ENCODE results near the gene MAP4K4. TPM values are rescaled to one million over a fixed set of nuclear protein-coding genes. Genes with fewer than 3 reads are reported as not detected.

The MAP4K4 gene
- total and polyA plus RNA-seq, 2 experiments from 2014 or later = 61.6 to 131 TPM

GRCh38 chr2:101734505-101735165 is 37.1 kb downstream of the MAP4K4 start:
- no peak for DNase-seq (ENCODE audit: low read depth in 1 of 2, low spot score in 1 of 2)
- Histone ChIP-seq H3K36me3 (no peaks in the 10 kb centered on the region), H3K4me3 (no peak overlapping the region), H3K9me3 (ENCODE audit: low read depth) (no peaks in the 10 kb centered on the region), H3K27me3 (no peaks in the 10 kb centered on the region), H3K4me1 (ENCODE audit: low read depth) (peaks cover 41% of the 10 kb centered on the region), H3K27ac (peak overlapping the region; percentile 17)
- TF ChIP-seq, protein P1, sequence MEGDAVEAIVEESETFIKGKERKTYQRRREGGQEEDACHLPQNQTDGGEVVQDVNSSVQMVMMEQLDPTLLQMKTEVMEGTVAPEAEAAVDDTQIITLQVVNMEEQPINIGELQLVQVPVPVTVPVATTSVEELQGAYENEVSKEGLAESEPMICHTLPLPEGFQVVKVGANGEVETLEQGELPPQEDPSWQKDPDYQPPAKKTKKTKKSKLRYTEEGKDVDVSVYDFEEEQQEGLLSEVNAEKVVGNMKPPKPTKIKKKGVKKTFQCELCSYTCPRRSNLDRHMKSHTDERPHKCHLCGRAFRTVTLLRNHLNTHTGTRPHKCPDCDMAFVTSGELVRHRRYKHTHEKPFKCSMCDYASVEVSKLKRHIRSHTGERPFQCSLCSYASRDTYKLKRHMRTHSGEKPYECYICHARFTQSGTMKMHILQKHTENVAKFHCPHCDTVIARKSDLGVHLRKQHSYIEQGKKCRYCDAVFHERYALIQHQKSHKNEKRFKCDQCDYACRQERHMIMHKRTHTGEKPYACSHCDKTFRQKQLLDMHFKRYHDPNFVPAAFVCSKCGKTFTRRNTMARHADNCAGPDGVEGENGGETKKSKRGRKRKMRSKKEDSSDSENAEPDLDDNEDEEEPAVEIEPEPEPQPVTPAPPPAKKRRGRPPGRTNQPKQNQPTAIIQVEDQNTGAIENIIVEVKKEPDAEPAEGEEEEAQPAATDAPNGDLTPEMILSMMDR (IDR thresholded peaks at IDR 0.05; ENCODE audit: low read depth, low read length) = no peak

DNA sequence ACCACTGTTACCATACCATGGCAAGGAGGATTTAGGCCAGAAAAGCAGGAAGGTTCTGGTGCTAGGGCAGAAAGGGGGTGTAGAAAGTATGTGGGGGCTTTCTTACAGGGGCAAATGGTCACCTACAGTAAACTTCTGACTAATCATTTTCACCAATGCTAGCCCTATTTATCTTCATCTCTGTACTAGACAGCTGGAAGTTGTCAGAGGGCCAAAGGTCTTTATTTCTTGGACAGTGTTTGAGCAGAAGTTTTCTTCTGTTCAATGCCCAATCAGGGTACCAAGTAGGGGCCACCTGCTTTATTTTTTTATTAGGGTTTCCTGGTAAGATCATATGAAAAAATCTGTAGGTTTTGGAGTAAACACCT is 37.6 kb downstream of the MAP4K4 start:
- H3K27ac ChIP-seq = peak overlapping the region; percentile 17
- TF ChIP-seq, protein P1 (IDR thresholded peaks at IDR 0.05; ENCODE audit: low read depth, low read length) = no peak
- H3K4me1 ChIP-seq (ENCODE audit: low read depth) = peaks cover 41% of the 10 kb centered on the region
- H3K4me3 ChIP-seq = no peak overlapping the region
- no peaks in the 10 kb centered on the region for H3K27me3 ChIP-seq
- DNase-seq (ENCODE audit: low read depth in 1 of 2, low spot score in 1 of 2) = no peak
- H3K36me3 ChIP-seq = no peaks in the 10 kb centered on the region
- no peaks in the 10 kb centered on the region for H3K9me3 ChIP-seq (ENCODE audit: low read depth)

- Histone ChIP-seq H3K27me3 (no peaks in the 10 kb centered on the region), H3K36me3 (no peaks in the 10 kb centered on the region), H3K9me3 (ENCODE audit: low read depth) (no peaks in the 10 kb centered on the region), H3K27ac (no peak overlapping the region), H3K4me3 (no peak overlapping the region), H3K4me1 (ENCODE audit: low read depth) (peaks cover 48% of the 10 kb centered on the region)
- DNase-seq (ENCODE audit: low read depth in 1 of 2, low spot score in 1 of 2) = no peak
- TF ChIP-seq, protein P1 (IDR thresholded peaks at IDR 0.05; ENCODE audit: low read depth, low read length) = no peak
These were observed 38.7 kb downstream of the MAP4K4 start for GRCh38 chr2:101736233-101736632.

GRCh38 chr2:101736861-101737291 is 39.4 kb downstream of the MAP4K4 start:
- H3K27ac ChIP-seq = no peak overlapping the region
- no peaks in the 10 kb centered on the region for H3K9me3 ChIP-seq (ENCODE audit: low read depth)
- DNase-seq (ENCODE audit: low read depth in 1 of 2, low spot score in 1 of 2) = peak in 1 of 2 donors; percentile 83
- peaks cover 53% of the 10 kb centered on the region for H3K4me1 ChIP-seq (ENCODE audit: low read depth)
- H3K36me3 ChIP-seq = no peaks in the 10 kb centered on the region
- no peak overlapping the region for H3K4me3 ChIP-seq
- no peaks in the 10 kb centered on the region for H3K27me3 ChIP-seq
- TF ChIP-seq, protein P1 (IDR thresholded peaks at IDR 0.05; ENCODE audit: low read depth, low read length) = no peak

- TF ChIP-seq, protein P1 (IDR thresholded peaks at IDR 0.05; ENCODE audit: low read depth, low read length) = no peak
- H3K4me3 ChIP-seq = no peak overlapping the region
- no peaks in the 10 kb centered on the region for H3K9me3 ChIP-seq (ENCODE audit: low read depth)
- no peaks in the 10 kb centered on the region for H3K27me3 ChIP-seq
- H3K36me3 ChIP-seq = no peaks in the 10 kb centered on the region
- H3K4me1 ChIP-seq (ENCODE audit: low read depth) = peaks cover 61% of the 10 kb centered on the region
- no peak overlapping the region for H3K27ac ChIP-seq
- DNase-seq (ENCODE audit: low read depth in 1 of 2, low spot score in 1 of 2) = no peak
These were observed 40.2 kb downstream of the MAP4K4 start for GRCh38 chr2:101737478-101738255.
